ENCODE data around the gene COL4A6. TPM values are rescaled to one million over a fixed set of nuclear protein-coding genes. Genes with fewer than 3 reads are reported as not detected.

Gene COL4A6
- total and polyA plus RNA-seq, 2 of the 4 experiments (the other 2 are of a cell fraction): 0.36 to 0.74 TPM

DNA sequence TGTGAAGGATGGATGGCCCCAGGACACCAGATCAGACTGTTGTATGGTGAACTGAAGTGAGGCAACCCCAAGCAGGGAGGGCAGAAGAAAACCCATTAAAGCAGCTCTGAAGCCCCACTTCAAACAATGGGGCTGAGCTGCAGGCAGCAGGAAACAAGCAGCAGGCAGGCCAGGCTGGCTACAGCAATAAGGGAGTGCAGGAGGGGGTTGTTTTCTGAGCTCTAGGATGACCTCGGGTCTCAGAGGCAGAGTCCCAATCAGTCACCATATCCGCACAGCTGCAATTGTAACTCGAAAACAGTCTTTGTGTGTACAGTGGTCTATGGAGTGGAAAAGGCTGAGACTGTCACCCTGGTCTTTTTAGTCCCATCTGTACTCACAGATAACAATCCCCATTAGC is 90.4 kb downstream of the COL4A6 start:
- ATAC-seq (ENCODE audit: low read depth) (no peak), DNase-seq (no peak)
- H3K27me3 ChIP-seq (ENCODE audit: control insufficient read depth, insufficient read depth, low read length): peaks cover 11% of the 10 kb centered on the region
- H3K18ac ChIP-seq (ENCODE audit: low read depth, low read length): no peak overlapping the region
- TF ChIP-seq MAZ (IDR thresholded peaks at IDR 0.05; ENCODE audit: borderline replicate concordance, low read depth, low read length) (no peak), CEBPB (IDR thresholded peaks at IDR 0.05; ENCODE audit: low read depth, low read length) (no peak), POLR2A (IDR thresholded peaks at IDR 0.05; ENCODE audit: low read depth, low read length) (no peak), BHLHE40 (IDR thresholded peaks at IDR 0.05; ENCODE audit: low read depth, low read length) (no peak), FOS (IDR thresholded peaks at IDR 0.05; ENCODE audit: low read depth, low read length) (no peak), CHD1 (IDR thresholded peaks at IDR 0.05; ENCODE audit: low read depth, low read length) (no peak)
- TF ChIP-seq, protein P1, sequence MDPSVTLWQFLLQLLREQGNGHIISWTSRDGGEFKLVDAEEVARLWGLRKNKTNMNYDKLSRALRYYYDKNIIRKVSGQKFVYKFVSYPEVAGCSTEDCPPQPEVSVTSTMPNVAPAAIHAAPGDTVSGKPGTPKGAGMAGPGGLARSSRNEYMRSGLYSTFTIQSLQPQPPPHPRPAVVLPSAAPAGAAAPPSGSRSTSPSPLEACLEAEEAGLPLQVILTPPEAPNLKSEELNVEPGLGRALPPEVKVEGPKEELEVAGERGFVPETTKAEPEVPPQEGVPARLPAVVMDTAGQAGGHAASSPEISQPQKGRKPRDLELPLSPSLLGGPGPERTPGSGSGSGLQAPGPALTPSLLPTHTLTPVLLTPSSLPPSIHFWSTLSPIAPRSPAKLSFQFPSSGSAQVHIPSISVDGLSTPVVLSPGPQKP (IDR thresholded peaks at IDR 0.05; ENCODE audit: borderline replicate concordance, low read depth, low read length): no peak
- TF ChIP-seq, protein P2, sequence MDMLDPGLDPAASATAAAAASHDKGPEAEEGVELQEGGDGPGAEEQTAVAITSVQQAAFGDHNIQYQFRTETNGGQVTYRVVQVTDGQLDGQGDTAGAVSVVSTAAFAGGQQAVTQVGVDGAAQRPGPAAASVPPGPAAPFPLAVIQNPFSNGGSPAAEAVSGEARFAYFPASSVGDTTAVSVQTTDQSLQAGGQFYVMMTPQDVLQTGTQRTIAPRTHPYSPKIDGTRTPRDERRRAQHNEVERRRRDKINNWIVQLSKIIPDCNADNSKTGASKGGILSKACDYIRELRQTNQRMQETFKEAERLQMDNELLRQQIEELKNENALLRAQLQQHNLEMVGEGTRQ (IDR thresholded peaks at IDR 0.05; ENCODE audit: low read depth, low read length): no peak
- no peaks in the 10 kb centered on the region for H3K36me3 ChIP-seq (ENCODE audit: control insufficient read depth, insufficient read depth, low read length)
- H3K4me2 ChIP-seq (ENCODE audit: low read depth, low read length): no peak overlapping the region
- no peak overlapping the region for H3K4ac ChIP-seq (ENCODE audit: low read depth, low read length)
- BruUV-seq (replicated peaks): no TSS peak
- H3K4me3 ChIP-seq (ENCODE audit: insufficient read depth, low read depth, low read length): no peak overlapping the region
- H3K14ac ChIP-seq (replicated peaks; ENCODE audit: low read depth, low read length): no peak overlapping the region
- ChIA-PET POLR2A (ENCODE audit: unreplicated experiment) (no interaction called here), CTCF (no interaction called here)
- H4K8ac ChIP-seq (ENCODE audit: low read depth in 2 of 2, low read length in 2 of 2): no peak overlapping the region
- dilution Hi-C loops (cut with HindIII; ENCODE audit: low sequenced_read_pairs, unreplicated experiment): no loop called here
- no peak overlapping the region for H2BK20ac ChIP-seq (ENCODE audit: low read depth, low read length)
- H3K27ac ChIP-seq (ENCODE audit: insufficient read depth, low read length): no peak overlapping the region
- H3K9me1 ChIP-seq (ENCODE audit: insufficient read depth, low read length): no peaks in the 10 kb centered on the region
- intact Hi-C loops (cut with micrococcal nuclease): no loop called here
- no peak overlapping the region for H2BK5ac ChIP-seq (ENCODE audit: low read depth, low read length, poor library complexity, severe bottlenecking)
- H4K91ac ChIP-seq (ENCODE audit: insufficient read depth, low read depth, low read length): no peak overlapping the region
- H3K9ac ChIP-seq (ENCODE audit: low read depth, low read length): no peak overlapping the region
- H3K9me3 ChIP-seq (ENCODE audit: control insufficient read depth, insufficient read depth, low read length): no peaks in the 10 kb centered on the region
- no peak overlapping the region for H3K23ac ChIP-seq (ENCODE audit: low read depth, low read length)
- no peaks in the 10 kb centered on the region for H3K4me1 ChIP-seq (ENCODE audit: control insufficient read depth, insufficient read depth, low read length)
- no peak overlapping the region for H4K5ac ChIP-seq (ENCODE audit: low read depth, low read length)
- no CpG with 5 or more reads among the region's 3 CpGs for WGBS, 2 experiments (ENCODE audit: extremely low coverage in 2 of 2, insufficient read length in 1 of 2)
- H2BK15ac ChIP-seq (ENCODE audit: low read depth, low read length): no peak overlapping the region
- H4K20me1 ChIP-seq (ENCODE audit: insufficient read depth, low read length): no peaks in the 10 kb centered on the region
- H3K79me1 ChIP-seq (ENCODE audit: low read depth in 1 of 2, low read length in 2 of 2): no peaks in the 10 kb centered on the region
- H2AFZ ChIP-seq (replicated peaks; ENCODE audit: low read length, poor library complexity): no peak overlapping the region
- H2BK120ac ChIP-seq (ENCODE audit: low read depth, low read length): no peak overlapping the region
- no peak overlapping the region for H3K56ac ChIP-seq (ENCODE audit: extremely low read depth, insufficient read depth, low read length)
- in situ Hi-C loops (cut with MboI; ENCODE audit: low sequenced_read_pairs): no loop called here
- H2AK9ac ChIP-seq (replicated peaks; ENCODE audit: low read depth, low read length, poor library complexity): no peak overlapping the region
- H2AK5ac ChIP-seq (ENCODE audit: low read depth, low read length): no peak overlapping the region
